ENCODE results near the gene SLC22A8.

DNA sequence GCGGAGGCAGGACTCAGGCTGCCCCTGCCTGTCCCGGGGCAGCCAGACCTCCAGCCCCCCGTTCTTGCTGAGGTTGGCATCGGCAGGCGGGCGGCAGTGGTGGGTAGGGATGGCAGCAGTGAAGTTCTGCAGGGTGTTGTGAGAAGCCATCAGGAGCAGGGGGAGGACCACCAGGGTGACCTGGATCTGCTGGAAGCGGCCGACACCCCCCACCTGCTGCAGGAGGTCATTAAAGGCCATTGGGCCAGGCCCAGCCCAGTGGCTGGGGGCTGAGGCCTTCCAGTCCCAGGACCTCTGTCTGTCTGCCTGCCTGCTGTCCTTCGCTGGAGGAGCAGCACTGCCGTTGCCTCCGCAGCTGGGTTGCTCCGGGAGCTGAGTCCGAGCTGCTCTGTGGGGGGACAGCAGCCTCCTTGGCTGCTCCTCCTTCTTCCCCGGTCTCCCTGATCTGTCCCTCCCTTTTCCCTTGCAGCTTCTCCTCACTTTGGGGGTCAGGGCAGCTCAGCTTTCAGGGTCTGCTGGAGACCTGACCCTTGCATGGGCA is 31.1 kb downstream of the SLC22A8 start, which contains the start of gene SLC22A6:
- TF ChIP-seq EZH2 (IDR thresholded peaks at IDR 0.05) = no peak
- TF ChIP-seq POLR2AphosphoS5 (IDR thresholded peaks at IDR 0.05; ENCODE audit: borderline replicate concordance, low read depth, low read length) = no peak
- TF ChIP-seq FOXP2 (optimal IDR thresholded peaks at IDR 0.05; ENCODE audit: control extremely low read depth, extremely low read length, insufficient read depth) = no peak

Data from SK-N-MC (cell line).